Right kidney (tissue), 9 donors: Measurements from ENCODE around the gene FAM162A.
"Not testable (repeated sequence)": the region's sequence is repeated elsewhere in the genome, so short reads cannot be mapped to it uniquely, and the experiment has no call there.

ENCODE experiments used
- DNase-seq: peaks from one replicate; pipeline ENCODE4 v3.0.0-alpha.2; 2016
- long read RNA-seq, 8 donors: transcript quantifications; one replicate each; lab custom pipeline, GENCODE V29; 2026

The FAM162A gene, protein sequence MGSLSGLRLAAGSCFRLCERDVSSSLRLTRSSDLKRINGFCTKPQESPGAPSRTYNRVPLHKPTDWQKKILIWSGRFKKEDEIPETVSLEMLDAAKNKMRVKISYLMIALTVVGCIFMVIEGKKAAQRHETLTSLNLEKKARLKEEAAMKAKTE
- long read RNA-seq, donor 1, transcript FAM162A-203 (5 exons, 3,052 nt) = major isoform, 80 of 85 reads
- long read RNA-seq, donor 1, partial matches to known transcripts = 5 of 85 reads
- long read RNA-seq, donor 1, other reads (novel, unspliced or antisense) = 0 of 85 reads
- long read RNA-seq, donor 2, transcript FAM162A-203 (5 exons, 3,052 nt) = major isoform, 31 of 31 reads
- long read RNA-seq, donor 2, partial matches to known transcripts = 0 of 31 reads
- long read RNA-seq, donor 2, other reads (novel, unspliced or antisense) = 0 of 31 reads
- long read RNA-seq, donor 3, transcript FAM162A-203 (5 exons, 3,052 nt) = major isoform, 17 of 18 reads
- long read RNA-seq, donor 3, partial matches to known transcripts = 0 of 18 reads
- long read RNA-seq, donor 3, other reads (novel, unspliced or antisense) = 0 of 18 reads
- long read RNA-seq, donor 4, transcript FAM162A-203 (5 exons, 3,052 nt) = major isoform, 43 of 43 reads
- long read RNA-seq, donor 4, partial matches to known transcripts = 0 of 43 reads
- long read RNA-seq, donor 4, other reads (novel, unspliced or antisense) = 0 of 43 reads
- long read RNA-seq, donor 5, transcript FAM162A-203 (5 exons, 3,052 nt) = major isoform, 62 of 81 reads
- long read RNA-seq, donor 5, partial matches to known transcripts = 17 of 81 reads
- long read RNA-seq, donor 5, other reads (novel, unspliced or antisense) = 0 of 81 reads
- long read RNA-seq, donor 6, transcript FAM162A-203 (5 exons, 3,052 nt) = major isoform, 60 of 66 reads
- long read RNA-seq, donor 6, partial matches to known transcripts = 5 of 66 reads
- long read RNA-seq, donor 6, other reads (novel, unspliced or antisense) = 0 of 66 reads
- long read RNA-seq, donor 7, transcript FAM162A-203 (5 exons, 3,052 nt) = major isoform, 89 of 101 reads
- long read RNA-seq, donor 7, partial matches to known transcripts = 11 of 101 reads
- long read RNA-seq, donor 7, other reads (novel, unspliced or antisense) = 0 of 101 reads
- long read RNA-seq, donor 8, transcript FAM162A-203 (5 exons, 3,052 nt) = major isoform, 71 of 72 reads
- long read RNA-seq, donor 8, partial matches to known transcripts = 0 of 72 reads
- long read RNA-seq, donor 8, other reads (novel, unspliced or antisense) = 0 of 72 reads

DNA sequence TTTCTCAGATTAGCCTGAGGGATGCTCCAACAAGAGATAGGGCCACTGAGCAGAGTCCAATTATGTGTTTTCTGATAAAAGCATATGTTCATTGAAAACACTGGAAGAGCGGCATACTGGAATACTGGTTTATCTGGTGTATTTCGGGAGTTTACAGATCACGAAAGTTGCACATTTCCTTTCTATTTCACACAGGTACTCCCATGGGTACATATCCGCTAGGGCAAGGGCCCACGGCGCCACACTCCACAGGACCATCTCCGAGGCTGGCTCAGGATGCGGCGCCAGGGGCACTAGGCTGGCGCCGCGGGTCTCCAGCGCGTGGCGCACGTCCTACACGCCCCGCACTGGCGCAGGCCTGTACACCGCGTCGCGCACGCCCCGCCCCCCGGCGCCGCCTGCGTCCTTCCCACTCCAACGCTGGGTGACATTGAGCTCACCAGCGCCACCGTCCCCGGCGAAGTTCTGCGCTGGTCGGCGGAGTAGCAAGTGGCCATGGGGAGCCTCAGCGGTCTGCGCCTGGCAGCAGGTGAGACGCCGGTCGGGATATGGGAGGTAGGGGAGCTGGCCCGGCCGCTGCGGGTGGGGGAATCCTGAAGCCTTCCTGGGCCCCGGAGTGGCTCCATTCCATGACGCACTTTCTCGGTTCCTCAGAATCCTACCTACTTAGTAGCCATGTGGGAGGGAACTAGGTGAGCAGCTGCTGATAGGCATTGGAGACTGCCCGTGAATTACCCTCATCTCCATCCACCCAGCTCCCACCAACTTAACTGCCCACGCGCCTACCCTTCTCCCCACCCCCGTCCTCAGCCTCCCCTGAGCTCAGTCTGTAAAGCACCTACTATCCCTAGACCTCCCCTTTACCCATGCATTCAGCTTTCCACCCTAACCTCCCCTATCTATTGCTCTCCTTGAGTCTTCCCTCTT, at the start of gene FAM162A:
FAM162A (plus strand) TSS at position 412 of the 927 bp plus-strand sequence; CDS start at position 496, 84 bp downstream.
- peak; percentile 94 for DNase-seq

DNA sequence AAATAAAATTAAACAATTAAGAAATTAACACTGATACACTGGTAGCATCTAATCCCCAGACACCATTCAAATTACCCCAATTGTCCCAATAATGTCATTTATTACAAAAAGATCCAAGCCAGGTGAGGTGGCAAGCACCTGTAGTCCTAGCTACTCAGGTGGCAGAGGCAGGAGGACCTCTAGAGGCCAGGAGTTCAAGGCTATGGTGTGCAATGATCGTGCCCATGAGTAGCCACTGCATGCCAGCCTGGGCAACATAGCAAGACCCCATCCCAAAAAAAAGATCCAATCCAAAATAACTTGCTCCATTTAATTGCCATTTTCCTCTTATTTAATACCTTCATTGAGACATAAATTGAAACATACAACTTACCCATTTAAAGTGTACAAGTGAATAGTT, 41.2 kb upstream of the FAM162A start:
- no peak for DNase-seq

GRCh38 chr3:122343654-122344053, 40.3 kb upstream of the FAM162A start:
- DNase-seq = no peak

DNA sequence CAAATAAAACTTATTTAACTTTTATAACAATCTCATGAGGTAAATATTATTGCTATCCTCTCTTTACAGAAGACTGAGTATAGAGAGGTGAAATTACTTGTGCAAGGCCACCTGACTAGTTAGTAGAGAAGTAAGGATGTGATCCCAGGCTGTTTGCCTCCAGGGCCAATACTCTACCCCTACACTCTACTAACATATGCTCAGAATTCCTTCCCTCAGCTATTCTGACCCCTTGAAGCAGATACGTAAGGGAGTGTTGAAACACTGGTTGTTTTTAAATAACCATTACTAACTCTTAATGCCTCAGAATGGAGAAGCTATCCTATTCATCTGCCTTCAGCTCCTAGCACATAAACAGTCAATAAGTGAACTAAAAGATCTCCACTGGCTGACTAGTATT, 34.8 kb upstream of the FAM162A start:
- DNase-seq = no peak

- no peak for DNase-seq
These were observed 33.1 kb upstream of the FAM162A start for GRCh38 chr3:122350814-122351418.

DNA sequence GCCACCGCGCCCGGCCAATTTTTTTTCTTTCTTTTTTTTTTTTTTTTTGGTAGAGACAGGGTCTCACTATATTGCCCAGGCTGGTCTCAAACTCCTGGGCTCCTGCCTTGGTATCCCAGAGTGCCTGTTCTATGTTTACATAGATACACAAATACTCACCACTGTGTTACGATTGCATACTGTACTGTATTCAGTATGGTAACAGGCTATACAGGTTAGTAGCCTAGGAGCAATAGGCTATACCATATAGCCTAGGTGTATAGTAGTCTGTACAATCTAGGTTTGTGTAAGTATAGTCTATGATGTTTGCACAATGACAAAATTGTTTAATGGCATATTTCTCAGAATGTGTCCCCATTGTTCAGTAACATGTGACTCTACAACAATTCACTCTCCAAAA, 32.4 kb upstream of the FAM162A start:
- no peak for DNase-seq

- DNase-seq = no peak
These were observed 30.8 kb upstream of the FAM162A start for GRCh38 chr3:122353215-122353614.

DNA sequence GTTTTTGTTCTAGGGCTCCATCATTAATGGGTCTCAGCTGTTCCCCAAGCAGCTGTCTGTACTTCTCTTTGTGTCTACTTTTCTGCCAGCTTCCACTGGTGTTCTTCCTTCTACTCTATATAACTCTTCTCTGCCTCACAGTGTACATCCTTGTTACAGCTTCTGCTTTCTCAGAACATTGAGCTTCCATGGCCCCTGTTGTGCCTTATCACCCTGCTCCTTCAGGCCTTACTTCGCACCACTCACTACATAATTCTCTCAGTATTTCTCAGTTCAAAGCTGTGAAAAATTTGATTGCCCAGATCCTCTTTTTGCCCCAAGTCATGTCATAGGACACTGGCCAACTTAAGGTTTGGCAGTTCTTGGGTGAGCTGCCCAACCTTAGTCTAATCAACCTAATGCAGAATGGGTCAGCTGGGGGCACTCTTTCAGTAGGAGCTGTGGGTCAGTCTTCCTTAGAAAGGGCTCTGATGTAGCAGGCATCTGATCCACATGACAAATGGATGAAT, 30.0 kb upstream of the FAM162A start:
- DNase-seq = no peak

DNA sequence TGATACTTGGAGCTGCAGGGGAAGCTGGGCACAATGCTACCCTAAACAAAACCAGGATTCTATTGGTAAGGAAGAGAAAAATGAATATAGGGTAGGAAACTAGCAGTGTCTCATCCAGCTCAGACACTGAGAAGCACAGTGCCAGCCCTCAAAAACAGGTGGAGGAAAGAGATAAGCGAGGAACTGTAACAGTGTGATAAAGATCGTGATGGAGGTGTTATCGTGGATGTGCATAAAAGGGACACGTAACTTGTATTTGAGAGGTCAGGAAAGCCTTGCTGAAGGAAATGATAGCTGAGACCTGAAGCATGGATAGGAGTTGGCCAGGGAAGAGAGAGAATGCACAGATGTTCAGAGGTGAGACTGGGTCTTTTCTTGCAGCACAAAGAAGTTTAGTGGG, 28.4 kb upstream of the FAM162A start:
- DNase-seq = no peak

- no peak for DNase-seq
These were observed 27.6 kb upstream of the FAM162A start for GRCh38 chr3:122356402-122356801.

DNA sequence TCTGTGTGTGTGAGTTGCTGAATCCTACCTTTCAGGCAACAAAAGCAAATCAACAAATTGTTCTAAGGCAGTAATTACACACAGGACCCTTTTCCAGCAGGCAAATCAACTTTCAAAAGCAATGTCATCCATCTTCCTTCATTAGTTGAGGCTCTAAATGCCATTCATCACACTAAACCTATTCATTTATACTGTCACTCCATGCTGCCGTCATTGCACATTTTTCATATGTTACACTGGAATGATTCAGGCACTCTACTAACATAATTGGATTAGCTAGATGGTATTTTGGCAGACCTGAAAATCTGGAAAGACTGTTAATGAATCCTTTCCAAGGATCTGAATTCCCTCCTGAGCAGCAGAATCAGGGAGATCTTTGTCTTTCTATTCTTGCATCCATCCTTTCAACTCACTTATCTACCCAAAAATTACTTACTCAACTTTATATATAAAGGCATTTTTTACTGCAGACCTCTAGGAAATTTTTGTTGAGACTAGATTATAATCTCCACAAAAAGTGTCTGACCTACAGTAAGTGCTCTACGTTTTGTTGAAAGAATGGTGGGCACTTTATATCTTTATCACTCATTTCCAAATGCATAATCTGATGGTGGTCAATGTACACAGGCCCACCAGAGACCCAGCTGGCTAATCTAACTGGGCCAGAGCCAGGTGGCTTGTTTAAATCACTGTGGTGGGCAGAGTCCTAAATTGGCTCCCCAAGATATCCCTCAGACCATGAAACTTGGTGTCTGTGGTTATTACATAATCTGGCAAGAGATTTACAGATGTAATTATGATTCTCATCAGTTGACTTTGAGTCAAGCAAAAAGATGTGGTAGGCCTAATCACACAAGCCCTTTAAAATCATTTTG, 25.9 kb upstream of the FAM162A start:
- DNase-seq = no peak

- DNase-seq = no peak
These were observed 25.3 kb upstream of the FAM162A start for GRCh38 chr3:122358703-122359032.

- DNase-seq = no peak
These were observed 22.0 kb upstream of the FAM162A start for GRCh38 chr3:122362026-122362425.

GRCh38 chr3:122364490-122364889, 19.5 kb upstream of the FAM162A start:
- no peak for DNase-seq

GRCh38 chr3:122365073-122365472, 18.9 kb upstream of the FAM162A start:
- no peak for DNase-seq

DNA sequence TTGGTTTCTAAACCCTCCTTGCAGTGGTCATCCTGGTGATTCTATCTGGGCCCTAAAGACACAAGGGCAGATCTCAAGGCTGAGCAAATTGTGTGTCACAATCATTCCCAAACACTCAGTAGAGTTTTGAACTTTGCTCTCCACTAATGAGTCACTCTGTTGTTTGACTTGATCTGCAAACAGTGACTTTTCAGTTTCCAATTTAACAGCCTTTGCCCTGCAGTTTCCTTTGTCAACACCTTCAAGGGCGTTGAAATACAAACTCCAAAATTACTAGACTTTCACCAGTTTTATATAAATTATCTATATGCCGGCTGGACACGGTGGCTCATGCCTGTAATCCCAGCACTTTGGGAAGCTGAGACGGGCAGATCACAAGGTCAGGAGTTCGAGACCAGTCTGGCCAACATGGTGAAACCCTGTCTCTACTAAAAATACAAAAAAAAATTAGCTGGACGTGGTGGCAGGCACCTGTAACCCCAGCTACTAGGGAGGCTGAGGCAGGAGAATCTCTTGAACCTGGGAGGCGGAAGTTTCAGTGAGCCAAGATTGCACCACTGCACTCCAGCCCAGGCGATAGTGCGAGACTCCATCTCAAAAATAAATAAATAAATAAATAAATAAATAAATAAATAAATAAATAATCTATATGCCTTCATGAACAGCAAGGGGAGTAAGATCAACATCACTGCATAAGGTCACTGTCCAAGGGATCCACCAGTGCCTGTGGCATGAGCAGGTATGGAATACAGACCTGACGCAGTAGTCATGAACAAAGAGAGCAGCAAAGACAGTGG, 18.2 kb upstream of the FAM162A start:
- not testable (repeated sequence) for DNase-seq

DNA sequence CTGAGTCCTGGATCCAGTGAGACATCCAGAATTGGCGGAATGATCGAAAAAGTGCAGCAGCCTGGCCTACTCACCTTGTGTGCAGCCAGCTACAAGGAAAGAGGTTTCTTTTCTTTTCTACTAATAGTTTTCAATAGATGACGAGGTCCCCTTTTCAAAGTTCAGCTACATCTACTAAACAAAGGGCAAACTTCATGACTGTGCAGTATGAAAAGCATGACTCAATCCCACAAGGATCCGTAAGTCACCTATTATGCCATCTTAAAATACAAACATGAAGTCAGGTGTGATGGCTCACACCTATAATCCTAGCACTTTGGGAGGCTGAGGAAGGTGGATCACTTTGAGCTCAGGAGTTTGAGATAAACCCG, 17.6 kb upstream of the FAM162A start:
- DNase-seq = no peak

DNA sequence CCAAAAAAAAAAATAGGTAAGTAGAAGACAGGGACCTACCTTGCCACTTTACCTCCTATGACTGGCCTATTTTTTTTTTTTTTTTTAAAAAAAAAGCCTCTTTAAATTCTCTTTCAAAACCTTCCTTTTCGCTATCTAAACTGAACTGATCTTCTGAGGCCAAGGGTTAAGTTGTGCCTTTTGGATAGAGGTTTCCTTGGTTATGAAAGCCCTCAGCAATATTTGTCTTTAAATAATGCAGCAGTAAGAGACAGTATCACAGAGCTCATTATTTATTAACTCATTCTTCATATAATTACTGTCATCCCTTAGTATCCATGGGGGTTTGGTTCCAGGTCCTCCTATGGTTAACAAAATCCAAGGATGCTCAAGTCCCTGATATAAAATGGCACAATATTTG, 9.9 kb upstream of the FAM162A start:
- no peak for DNase-seq

DNA sequence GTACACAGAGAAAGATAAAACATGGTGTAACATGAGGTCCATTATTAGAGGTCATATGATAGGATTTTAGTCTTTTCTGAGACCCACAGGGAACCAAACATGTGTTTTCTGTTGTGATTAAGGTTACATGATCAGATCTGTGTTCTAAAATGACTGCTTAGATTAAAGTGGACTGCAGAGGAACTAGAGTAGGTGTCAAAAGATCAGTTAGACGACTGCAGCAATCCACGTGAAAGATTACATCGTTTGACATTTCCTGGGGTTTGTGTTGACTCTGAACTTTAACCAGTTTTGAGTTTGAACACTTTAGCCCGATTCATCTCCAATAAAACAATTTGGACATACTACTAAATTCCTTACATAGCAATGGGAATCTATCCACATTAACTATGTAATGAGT, 6.0 kb upstream of the FAM162A start:
- DNase-seq = no peak
